Measurements from ENCODE around the gene DCP1B.

GRCh38 chr12:2029851-2030250 is 25.6 kb upstream of the DCP1B start:
- TF ChIP-seq, protein P1, sequence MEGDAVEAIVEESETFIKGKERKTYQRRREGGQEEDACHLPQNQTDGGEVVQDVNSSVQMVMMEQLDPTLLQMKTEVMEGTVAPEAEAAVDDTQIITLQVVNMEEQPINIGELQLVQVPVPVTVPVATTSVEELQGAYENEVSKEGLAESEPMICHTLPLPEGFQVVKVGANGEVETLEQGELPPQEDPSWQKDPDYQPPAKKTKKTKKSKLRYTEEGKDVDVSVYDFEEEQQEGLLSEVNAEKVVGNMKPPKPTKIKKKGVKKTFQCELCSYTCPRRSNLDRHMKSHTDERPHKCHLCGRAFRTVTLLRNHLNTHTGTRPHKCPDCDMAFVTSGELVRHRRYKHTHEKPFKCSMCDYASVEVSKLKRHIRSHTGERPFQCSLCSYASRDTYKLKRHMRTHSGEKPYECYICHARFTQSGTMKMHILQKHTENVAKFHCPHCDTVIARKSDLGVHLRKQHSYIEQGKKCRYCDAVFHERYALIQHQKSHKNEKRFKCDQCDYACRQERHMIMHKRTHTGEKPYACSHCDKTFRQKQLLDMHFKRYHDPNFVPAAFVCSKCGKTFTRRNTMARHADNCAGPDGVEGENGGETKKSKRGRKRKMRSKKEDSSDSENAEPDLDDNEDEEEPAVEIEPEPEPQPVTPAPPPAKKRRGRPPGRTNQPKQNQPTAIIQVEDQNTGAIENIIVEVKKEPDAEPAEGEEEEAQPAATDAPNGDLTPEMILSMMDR (IDR thresholded peaks at IDR 0.05), result no peak
- no peak for TF ChIP-seq POLR2A (IDR thresholded peaks at IDR 0.05)
